ENCODE measurements around the gene PYGB.

GRCh38 chr20:25229486-25230165 lies 18.3 kb upstream of the PYGB start:
- TF ChIP-seq ZFP3 (CRISPR knock-in tag; IDR thresholded peaks at IDR 0.05), result no peak
- TF ChIP-seq PATZ1 (CRISPR knock-in tag; IDR thresholded peaks at IDR 0.05; ENCODE audit: borderline replicate concordance), result no peak
- no peak for TF ChIP-seq RARB (CRISPR knock-in tag; IDR thresholded peaks at IDR 0.05)
- TF ChIP-seq CREB5 (CRISPR knock-in tag; IDR thresholded peaks at IDR 0.05; ENCODE audit: low read depth), result no peak
- no peak for TF ChIP-seq BACH2 (CRISPR knock-in tag; IDR thresholded peaks at IDR 0.05; ENCODE audit: borderline replicate concordance)
- TF ChIP-seq ARNTL (CRISPR knock-in tag; IDR thresholded peaks at IDR 0.05; ENCODE audit: borderline replicate concordance, low read depth), result no peak
- TF ChIP-seq ZFP30 (CRISPR knock-in tag; IDR thresholded peaks at IDR 0.05), result no peak
